Keratinocyte (primary cell): ENCODE data around the gene APLF.
A peak's percentile ranks its signal among the peaks of the same experiment; 100 is the strongest.

ENCODE experiments used
- CTCF ChIP-seq, 3 experiments: IDR thresholded peaks in 1 of 3; conservative IDR thresholded peaks in 1 of 3; optimal IDR thresholded peaks in 1 of 3; 2 replicates in 2 of 3; 3 replicates in 1 of 3; pipeline versions ENCODE3 to v1.5.1; 2011; ENCODE audit warnings: low read length in 3 of 3, mild to moderate bottlenecking in 3 of 3, moderate library complexity in 2 of 3, control low read depth in 1 of 3, inconsistent platforms in 1 of 3; ENCODE audit not compliant: insufficient read depth in 2 of 3; ENCODE audit errors: extremely low read depth in 1 of 3
- EZH2 ChIP-seq: IDR thresholded peaks from one replicate; pipeline ENCODE4 v1.6.1; 2012; ENCODE audit warnings: inconsistent platforms, mild to moderate bottlenecking, low read length, moderate library complexity

GRCh38 chr2:68594674-68595492 lies 127.5 kb downstream of the APLF start:
- TF ChIP-seq CTCF (optimal IDR thresholded peaks at IDR 0.05 in 1 of 3, IDR thresholded peaks at IDR 0.05 in 1 of 3, conservative IDR thresholded peaks at IDR 0.05 in 1 of 3; ENCODE audit: extremely low read depth in 1 of 3, insufficient read depth in 2 of 3, low read length in 3 of 3), result peak; percentile 57 to 84 (median 71)
- TF ChIP-seq EZH2, result no peak
